HG02943 (cell line): ENCODE results near the gene MUC5AC.
"Not testable (repeated sequence)": the region's sequence is repeated elsewhere in the genome, so short reads cannot be mapped to it uniquely, and the experiment has no call there.

Experiments
- ATAC-seq: cut with Tn5 transposase; IDR thresholded peaks from one replicate; pipeline ENCODE4 v1.9.1; 2021; ENCODE audit warnings: mild to moderate bottlenecking, low read depth, moderate library complexity; ENCODE audit not compliant: unreplicated experiment

MUC5AC gene

DNA sequence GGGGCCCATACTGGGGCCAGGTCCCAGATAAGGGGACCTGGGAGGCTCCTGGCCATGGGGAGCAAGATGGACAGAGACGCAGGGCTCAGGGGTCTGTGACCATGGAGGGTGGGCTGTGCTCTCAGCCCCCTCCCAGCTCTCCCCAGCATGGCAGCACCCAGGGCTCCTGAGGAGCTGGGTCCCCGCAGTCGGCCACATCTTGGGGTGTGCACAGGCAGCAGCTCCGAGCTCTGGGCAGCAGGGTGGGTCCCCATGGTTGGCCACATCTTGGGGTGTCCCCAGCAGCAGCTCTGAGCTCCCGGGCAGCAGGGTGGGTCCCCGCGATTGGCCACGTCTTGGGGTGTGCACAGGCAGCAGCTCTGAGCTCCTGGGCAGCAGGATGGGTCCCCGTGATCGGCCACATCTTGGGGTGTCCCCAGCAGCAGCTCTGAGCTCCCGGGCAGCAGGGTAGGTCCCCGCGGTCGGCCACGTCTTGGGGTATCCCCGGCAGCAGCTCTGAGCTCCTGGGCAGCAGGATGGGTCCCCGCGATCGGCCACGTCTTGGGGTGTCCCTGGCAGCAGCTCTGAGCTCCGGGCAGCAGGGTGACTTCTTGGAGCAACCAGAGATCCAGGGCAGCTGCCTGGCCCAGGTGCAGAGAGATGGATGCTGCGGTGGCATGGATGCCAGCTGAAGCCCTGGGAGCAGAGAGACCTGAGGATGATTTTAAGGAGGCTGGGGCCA, 46.8 kb downstream of the MUC5AC start:
- no peak for ATAC-seq

GRCh38 chr11:1205121-1205986, 47.6 kb downstream of the MUC5AC start:
- no peak for ATAC-seq

GRCh38 chr11:1205987-1206331, 48.2 kb downstream of the MUC5AC start:
- ATAC-seq, result no peak

DNA sequence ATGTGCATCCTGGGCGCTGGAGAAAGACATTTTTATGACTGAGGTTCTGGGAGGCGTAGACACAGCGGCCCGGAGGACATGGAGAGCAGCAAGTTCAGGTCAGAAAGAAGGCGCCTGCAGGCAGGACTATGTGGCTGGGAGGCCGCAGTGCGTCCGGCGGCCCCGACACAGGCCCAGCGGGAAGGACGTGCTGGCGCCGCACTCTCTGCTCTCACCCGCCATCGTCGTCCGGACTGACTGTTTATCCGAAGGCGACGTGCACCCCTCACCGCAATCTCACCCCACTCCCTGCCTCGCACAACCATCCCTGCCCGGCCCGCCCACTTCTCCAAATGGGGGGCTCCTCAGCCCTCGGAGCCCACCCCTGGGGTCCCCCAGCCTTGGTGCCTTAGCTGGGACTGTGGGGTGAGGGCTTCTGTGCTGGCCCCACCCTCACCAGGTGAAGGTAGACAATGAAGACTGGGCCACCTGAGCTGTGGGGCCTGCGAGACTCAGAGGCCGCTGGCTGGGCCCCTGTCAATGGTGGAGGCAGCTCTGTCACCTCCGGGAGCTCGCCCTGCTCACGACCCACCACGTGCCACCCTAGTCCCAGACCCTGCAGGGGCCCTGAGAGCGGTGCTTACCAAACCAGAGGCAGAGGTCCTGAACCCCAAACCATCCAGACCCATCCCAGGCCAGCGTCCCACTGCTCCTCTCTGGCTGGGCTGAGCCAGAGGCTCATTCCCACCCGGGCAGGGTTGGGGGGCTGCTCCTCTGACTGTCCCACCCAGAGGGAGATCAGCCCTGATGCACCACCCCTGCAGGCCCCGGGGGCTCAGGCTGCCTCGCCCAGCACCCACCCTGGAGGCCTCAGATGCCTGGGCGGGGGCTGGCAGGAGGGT, 48.9 kb downstream of the MUC5AC start:
- ATAC-seq, result no peak

GRCh38 chr11:1207401-1208143, 49.8 kb downstream of the MUC5AC start:
- ATAC-seq, result no peak

DNA sequence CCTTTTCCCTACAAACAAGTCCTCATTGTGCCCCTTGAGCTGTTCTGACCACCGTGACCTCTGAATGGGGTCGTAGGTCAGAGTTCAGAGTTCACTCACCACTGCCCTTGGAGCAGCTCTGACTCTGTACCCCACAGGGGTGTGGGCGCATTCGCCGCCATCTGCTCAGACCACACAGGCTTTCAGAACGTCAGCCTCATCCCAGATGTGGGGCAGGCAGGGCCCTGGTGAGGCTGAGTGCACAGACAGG, 50.3 kb downstream of the MUC5AC start:
- ATAC-seq, result no peak

- ATAC-seq, result no peak
Observed at GRCh38 chr11:1208394-1209261, 50.9 kb downstream of the MUC5AC start.

DNA sequence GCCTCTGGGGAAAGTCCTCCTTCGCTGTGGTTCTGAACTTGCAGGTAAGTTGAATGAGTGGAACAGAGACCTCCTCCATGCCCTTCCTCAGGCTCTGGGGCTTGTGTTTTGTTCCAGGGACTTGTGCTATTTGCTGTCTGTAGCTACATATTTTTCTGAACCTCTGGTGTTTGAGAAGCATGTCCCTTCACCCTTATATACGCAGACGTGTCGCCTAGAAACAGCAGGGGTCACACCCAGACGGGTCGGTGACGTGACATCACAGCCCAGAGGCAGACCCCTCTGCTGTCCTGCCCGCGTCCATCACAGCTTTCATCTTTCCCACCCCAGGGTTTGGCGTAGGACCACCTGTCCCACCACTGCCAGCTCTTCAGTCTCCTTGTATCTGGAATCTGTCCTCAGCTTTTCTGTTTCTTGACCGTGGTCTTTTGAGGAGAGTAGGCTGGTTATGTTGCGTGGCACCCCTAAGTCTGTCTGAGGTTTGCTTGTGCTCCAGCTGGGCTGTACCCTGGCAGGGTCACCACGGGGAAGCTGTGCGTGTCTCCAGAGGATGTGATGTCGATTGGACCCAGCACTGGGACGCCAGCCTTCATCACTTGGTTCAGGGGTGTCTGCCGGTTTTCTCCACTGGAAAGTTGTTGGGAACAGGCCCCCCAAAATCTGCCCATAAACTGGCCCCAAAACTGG, 51.8 kb downstream of the MUC5AC start:
- ATAC-seq, result no peak

DNA sequence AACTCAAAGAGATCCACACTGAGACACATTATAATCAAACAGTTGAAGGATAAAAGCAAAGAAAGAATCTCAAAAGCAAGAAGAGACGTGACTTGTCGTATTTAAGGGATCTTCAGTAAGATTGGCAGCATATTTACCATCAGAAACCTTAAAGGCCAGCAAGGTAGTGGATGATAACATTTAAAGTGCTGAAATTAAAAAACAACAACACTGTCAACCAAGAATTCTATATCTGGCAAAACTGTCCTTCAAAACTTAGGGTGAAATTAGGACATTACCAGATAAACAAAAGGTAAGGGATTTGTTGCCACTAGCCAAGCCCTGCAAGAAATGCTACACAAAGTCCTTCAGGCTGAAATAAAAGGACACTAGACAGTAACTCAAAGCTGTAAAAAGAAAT, 54.1 kb downstream of the MUC5AC start:
- no peak for ATAC-seq

GRCh38 chr11:1215826-1216225, 58.1 kb downstream of the MUC5AC start:
- ATAC-seq, result not testable (repeated sequence)

- ATAC-seq, result no peak
Observed at GRCh38 chr11:1217151-1217550, 59.4 kb downstream of the MUC5AC start.

DNA sequence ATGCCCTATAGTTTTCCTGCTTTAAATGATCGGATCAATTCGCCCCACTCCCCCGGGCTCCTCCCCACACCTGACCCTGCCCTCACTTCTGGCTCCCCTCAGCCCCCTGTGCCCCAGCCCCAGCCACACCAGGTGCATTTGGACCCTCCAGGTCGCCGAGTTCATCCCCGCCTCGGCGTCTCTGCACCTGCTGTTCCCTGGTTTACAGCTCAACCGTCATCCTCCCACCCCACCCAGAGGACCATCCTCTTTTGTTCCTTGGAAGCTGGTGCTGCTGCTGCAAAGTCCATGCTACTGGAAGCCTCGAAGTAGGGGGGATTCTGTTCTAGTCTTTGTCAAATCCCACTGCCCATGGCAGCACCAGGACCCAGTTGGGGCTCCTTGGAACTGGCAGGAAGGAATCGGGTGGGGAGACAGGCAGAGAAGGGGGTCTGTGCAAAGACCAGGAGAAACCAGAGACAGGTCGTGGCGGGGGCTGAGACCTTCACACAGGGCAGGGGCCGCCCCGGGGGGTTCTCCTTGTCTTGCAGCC, 60.6 kb downstream of the MUC5AC start:
- no peak for ATAC-seq

- no peak for ATAC-seq
Observed at GRCh38 chr11:1218788-1219445, 61.2 kb downstream of the MUC5AC start.

GRCh38 chr11:1219446-1219833, 61.7 kb downstream of the MUC5AC start:
- no peak for ATAC-seq

- no peak for ATAC-seq
Observed at GRCh38 chr11:1219834-1220815, 62.4 kb downstream of the MUC5AC start.

DNA sequence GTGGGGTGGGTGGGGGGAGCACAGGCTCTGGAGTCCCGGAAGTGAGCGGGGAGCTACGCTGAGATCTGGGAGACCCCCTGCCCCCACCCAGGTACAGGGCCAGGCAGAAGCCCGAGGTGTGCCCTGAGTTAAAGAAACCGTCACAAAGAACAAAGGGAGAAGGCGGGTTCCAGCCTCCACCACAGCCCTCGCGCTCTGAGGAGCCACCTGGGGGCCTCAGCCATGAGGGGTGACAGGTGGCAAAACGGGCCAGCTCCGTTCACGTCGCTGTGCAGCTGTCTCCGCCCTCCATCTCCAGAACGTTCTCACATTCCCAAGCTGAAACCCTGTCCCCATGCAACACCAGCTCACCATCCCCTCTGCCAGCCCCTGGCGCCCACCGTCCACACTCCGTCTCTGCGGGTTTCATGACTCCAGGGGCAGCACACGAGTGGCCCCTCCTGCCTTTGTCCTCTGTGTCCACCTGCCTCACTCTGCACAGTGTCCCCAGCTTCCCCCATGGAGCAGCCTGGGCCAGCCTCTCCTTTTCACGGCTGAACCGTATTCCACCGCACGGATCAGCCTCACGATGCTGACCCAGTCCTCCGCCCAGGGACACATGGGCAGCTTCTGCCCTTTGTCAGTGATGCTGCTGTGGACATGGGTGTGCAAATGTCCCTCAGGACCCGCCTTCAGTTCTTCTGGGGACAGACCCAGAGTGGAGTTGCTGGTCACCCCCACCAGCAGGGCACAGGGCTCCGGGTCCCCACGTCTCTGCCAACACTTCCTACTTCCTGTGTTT, 63.4 kb downstream of the MUC5AC start:
- ATAC-seq, result no peak
